Mucosa of descending colon (tissue), 3 donors: ENCODE data around the gene MAEA. TPM values are rescaled to one million over a fixed set of nuclear protein-coding genes. Genes with fewer than 3 reads are reported as not detected.

ENCODE experiments used
- ATAC-seq: fragments of 200-7000 bp; cut with Tn5 transposase; one replicate; pipeline ENCODE4 v1.9.1; 2020; ENCODE audit warnings: mild to moderate bottlenecking, moderate library complexity
- DNase-seq, 3 donors: peaks; one replicate each; pipeline ENCODE4 v3.0.0-alpha.2; 2020
- H3K36me3 ChIP-seq: fragments of 200-600 bp; one replicate; pipeline ENCODE4 v1.8.0; 2021; ENCODE audit warnings: low read depth, mild to moderate bottlenecking
- H3K4me1 ChIP-seq: fragments of 200-600 bp; one replicate; pipeline ENCODE4 v1.8.0; 2021; ENCODE audit warnings: low read depth, mild to moderate bottlenecking
- H3K4me3 ChIP-seq: fragments of 200-600 bp; one replicate; pipeline ENCODE4 v1.8.0; 2021; ENCODE audit warnings: mild to moderate bottlenecking
- H3K9me3 ChIP-seq: fragments of 200-600 bp; one replicate; pipeline ENCODE4 v1.8.0; 2021; ENCODE audit warnings: mild to moderate bottlenecking
- intact Hi-C, 2 donors: fragments of 100-400 bp; cut with DNase I in 1 of 2; cut with micrococcal nuclease in 1 of 2; formaldehyde crosslinking; loops; one replicate each; pipeline versions ENCODE4 v1.11.0 to v1.11.1; 2022; cut with DNase I, micrococcal nuclease
- total RNA-seq, 3 donors: library from RNA; stranded (reverse); fragmentation: NEBNext Ultra II Directional in 2 of 3; extraction: Animal tissue kit (Norgen Biotek cat#: 25700) in 2 of 3; gene quantifications; one replicate each; pipeline versions ENCODE4 v1.2.1 to v1.2.4, GENCODE V29; 2021 to 2023
- TF ChIP-seq, protein P1 (sequence below): fragments of 200-600 bp; IDR thresholded peaks from one replicate; pipeline ENCODE4 v1.8.0; 2022; ENCODE audit warnings: antibody characterized with exemption, mild to moderate bottlenecking
- donor health status: DM: no; HTN: no; CAD: no; lungs with moderate emphysema.
- donor health status: DM: no; HTN: no; CAD: no.
- donor health status: DM: no; HTN: yes; CAD: no.

MAEA gene
- total RNA-seq, 3 donors from 2014 or later = 75.5 to 112 (median 98.4) TPM

DNA sequence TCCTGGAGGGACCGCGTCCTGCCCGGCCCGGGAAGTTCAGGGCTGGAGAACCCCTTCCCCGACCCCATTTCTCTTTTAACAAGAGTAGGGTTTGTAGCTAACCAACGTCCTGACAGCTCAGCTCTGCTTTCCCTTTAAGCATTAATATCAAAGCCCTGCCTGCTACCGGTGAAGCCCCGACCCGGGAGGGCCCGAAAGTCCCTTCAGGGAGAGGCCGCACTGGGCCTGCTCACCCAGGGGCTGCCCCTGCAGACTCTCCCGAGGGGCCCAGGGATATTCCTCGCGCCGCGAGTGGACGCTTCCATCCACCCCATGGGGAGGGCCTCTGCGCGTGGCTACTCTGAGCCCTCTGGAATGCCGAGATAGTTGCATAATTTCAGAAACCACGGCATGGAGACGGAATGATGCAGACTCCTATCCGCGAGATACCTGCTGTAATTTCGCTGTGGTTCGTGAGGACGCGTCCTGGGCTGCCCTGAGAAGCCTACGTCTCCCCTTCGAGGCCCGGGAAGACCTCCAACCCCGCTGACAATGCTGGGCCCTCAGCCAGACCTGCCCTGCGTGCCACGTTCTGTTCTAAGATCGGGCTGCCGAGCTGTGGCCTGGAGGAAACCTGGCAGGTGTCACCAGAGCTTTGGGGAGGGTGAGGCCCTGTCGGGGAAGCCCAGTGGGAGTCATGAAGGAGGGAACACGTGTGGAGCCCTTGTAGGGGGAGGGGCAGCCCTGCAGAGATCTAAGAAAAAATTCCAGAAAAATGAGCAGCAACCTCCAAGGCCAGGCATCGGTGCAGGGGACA, 39.8 kb upstream of the MAEA start:
- Histone ChIP-seq H3K9me3 (no peaks in the 10 kb centered on the region), H3K4me3 (peak overlapping the region; percentile 63), H3K4me1 (peaks cover 31% of the 10 kb centered on the region), H3K36me3 (no peaks in the 10 kb centered on the region)
- DNase-seq = peak; percentile 44 to 73 (median 68)
- intact Hi-C loops = loop anchor here (10.0 kb wide), 3 partner anchors 85 to 105 kb away; partner anchors contain the start of gene UVSSA (in 1 of the 2)
- TF ChIP-seq, protein P1, sequence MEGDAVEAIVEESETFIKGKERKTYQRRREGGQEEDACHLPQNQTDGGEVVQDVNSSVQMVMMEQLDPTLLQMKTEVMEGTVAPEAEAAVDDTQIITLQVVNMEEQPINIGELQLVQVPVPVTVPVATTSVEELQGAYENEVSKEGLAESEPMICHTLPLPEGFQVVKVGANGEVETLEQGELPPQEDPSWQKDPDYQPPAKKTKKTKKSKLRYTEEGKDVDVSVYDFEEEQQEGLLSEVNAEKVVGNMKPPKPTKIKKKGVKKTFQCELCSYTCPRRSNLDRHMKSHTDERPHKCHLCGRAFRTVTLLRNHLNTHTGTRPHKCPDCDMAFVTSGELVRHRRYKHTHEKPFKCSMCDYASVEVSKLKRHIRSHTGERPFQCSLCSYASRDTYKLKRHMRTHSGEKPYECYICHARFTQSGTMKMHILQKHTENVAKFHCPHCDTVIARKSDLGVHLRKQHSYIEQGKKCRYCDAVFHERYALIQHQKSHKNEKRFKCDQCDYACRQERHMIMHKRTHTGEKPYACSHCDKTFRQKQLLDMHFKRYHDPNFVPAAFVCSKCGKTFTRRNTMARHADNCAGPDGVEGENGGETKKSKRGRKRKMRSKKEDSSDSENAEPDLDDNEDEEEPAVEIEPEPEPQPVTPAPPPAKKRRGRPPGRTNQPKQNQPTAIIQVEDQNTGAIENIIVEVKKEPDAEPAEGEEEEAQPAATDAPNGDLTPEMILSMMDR = no peak
- no peak for ATAC-seq

DNA sequence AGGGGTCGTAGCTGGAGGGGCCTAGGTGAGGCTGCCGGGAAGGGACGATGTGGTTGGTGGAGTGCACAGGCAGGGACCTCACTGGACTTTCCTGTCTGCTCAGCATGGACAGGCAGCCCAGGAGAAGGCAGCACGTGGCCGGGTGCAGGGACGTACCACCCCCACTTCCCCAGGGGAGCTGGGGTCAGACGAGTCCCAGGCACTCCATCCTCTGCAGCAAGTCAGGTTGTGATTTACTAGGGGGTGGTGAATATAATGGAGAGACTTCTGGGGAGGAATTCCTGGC, 39.2 kb upstream of the MAEA start:
- DNase-seq (peak in 1 of 3 donors; percentile 58), ATAC-seq (no peak)
- Histone ChIP-seq H3K4me3 (no peak overlapping the region), H3K36me3 (no peaks in the 10 kb centered on the region), H3K9me3 (no peaks in the 10 kb centered on the region), H3K4me1 (peaks cover 26% of the 10 kb centered on the region)
- intact Hi-C loops = loop anchor here (10.0 kb wide), 3 partner anchors 86 to 104 kb away; partner anchors contain the start of gene UVSSA (in 1 of the 2)
- TF ChIP-seq, protein P1 = no peak

GRCh38 chr4:1250921-1251772, 38.5 kb upstream of the MAEA start:
- peak in 2 of 3 donors; percentile 31 to 53 for DNase-seq
- H3K36me3 ChIP-seq = no peaks in the 10 kb centered on the region
- ATAC-seq = no peak
- H3K4me3 ChIP-seq = no peak overlapping the region
- TF ChIP-seq, protein P1 = no peak
- no peaks in the 10 kb centered on the region for H3K9me3 ChIP-seq
- intact Hi-C loops = loop anchor here (10.0 kb wide), 3 partner anchors 86 to 104 kb away; partner anchors contain the start of gene UVSSA (in 1 of the 2)
- peaks cover 20% of the 10 kb centered on the region for H3K4me1 ChIP-seq

DNA sequence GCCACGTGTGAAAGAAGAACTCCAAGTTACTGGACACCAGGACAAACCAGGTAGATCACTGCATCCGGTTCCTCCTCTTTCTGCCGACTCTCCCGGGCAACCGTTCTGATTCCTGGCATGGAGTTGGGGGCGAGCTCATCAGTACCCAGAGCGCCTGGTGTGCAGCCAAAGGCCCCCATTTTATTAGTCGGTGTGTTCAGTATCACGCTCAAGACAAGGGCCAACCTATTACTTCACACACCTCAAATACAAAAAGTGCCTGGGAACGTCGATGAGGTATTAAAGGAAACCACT, 38.0 kb upstream of the MAEA start:
- Histone ChIP-seq H3K4me1 (peaks cover 14% of the 10 kb centered on the region), H3K36me3 (no peaks in the 10 kb centered on the region), H3K9me3 (no peaks in the 10 kb centered on the region), H3K4me3 (no peak overlapping the region)
- TF ChIP-seq, protein P1 = no peak
- no peak for ATAC-seq
- no peak for DNase-seq
- intact Hi-C loops = loop anchor here (10.0 kb wide), 3 partner anchors 87 to 103 kb away; partner anchors contain the start of gene UVSSA (in 1 of the 2)

GRCh38 chr4:1252928-1253492, 36.7 kb upstream of the MAEA start:
- H3K9me3 ChIP-seq = no peaks in the 10 kb centered on the region
- ATAC-seq = no peak
- DNase-seq = no peak
- no peaks in the 10 kb centered on the region for H3K36me3 ChIP-seq
- H3K4me3 ChIP-seq = no peak overlapping the region
- intact Hi-C loops = loop anchor here (10.0 kb wide), 3 partner anchors 88 to 102 kb away; partner anchors contain the start of gene UVSSA (in 1 of the 2)
- TF ChIP-seq, protein P1 = no peak
- H3K4me1 ChIP-seq = peaks cover 7% of the 10 kb centered on the region
